Natural killer cell (primary cell): Measurements from ENCODE around the gene MYO1D. TPM values are rescaled to one million over a fixed set of nuclear protein-coding genes. Genes with fewer than 3 reads are reported as not detected.

Experiments
- ATAC-seq, 3 donors: fragments of 150-1000 bp in 2 of 3; fragments of 200-7000 bp in 1 of 3; cut with Tn5 transposase; 1 replicate in 1 of 3; 2 replicates in 2 of 3; pipeline ENCODE4 v1.10.0; 2021; ENCODE audit warnings: mild to moderate bottlenecking in 2 of 3, moderate library complexity in 2 of 3
- DNase-seq, 2 donors: peaks; one replicate each; pipeline versions ENCODE4 v3.0.0 to v3.0.0-alpha.2; 2013 to 2021; ENCODE audit warnings: mixed read lengths in 1 of 2
- H3K27ac ChIP-seq: one replicate; pipeline ENCODE4 v1.5.1; 2013; ENCODE audit warnings: mild to moderate bottlenecking, low read length
- H3K27me3 ChIP-seq: one replicate; pipeline ENCODE4 v1.6.1; 2013; ENCODE audit warnings: low read length; ENCODE audit not compliant: control insufficient read depth, insufficient read depth
- H3K36me3 ChIP-seq: one replicate; pipeline ENCODE4 v1.6.1; 2013; ENCODE audit warnings: low read length; ENCODE audit not compliant: control insufficient read depth, insufficient read depth
- H3K4me1 ChIP-seq: one replicate; pipeline ENCODE4 v1.6.1; 2013; ENCODE audit warnings: low read length; ENCODE audit not compliant: control insufficient read depth, insufficient read depth
- H3K4me3 ChIP-seq: one replicate; pipeline ENCODE4 v1.5.1; 2013; ENCODE audit warnings: low read length
- H3K9me3 ChIP-seq: one replicate; pipeline ENCODE4 v1.6.1; 2013; ENCODE audit warnings: low read length; ENCODE audit not compliant: control insufficient read depth, insufficient read depth
- H3K27ac Mint-ChIP-seq, 2 donors: one replicate each; pipeline ENCODE4 v1.8.0; 2022; ENCODE audit warnings: mild to moderate bottlenecking in 2 of 2, mixed read lengths in 2 of 2, moderate library complexity in 1 of 2
- H3K27me3 Mint-ChIP-seq, 2 donors: one replicate each; pipeline ENCODE4 v1.8.0; 2022; ENCODE audit warnings: low read depth in 2 of 2, mixed read lengths in 2 of 2
- H3K36me3 Mint-ChIP-seq: one replicate; pipeline ENCODE4 v1.8.0; 2022; ENCODE audit warnings: mixed read lengths
- H3K4me1 Mint-ChIP-seq, 2 donors: one replicate each; pipeline ENCODE4 v1.8.0; 2022; ENCODE audit warnings: mixed read lengths in 2 of 2
- H3K4me3 Mint-ChIP-seq: one replicate; pipeline ENCODE4 v1.8.0; 2022; ENCODE audit warnings: mild to moderate bottlenecking, moderate library complexity, mixed read lengths
- H3K9me3 Mint-ChIP-seq, 2 donors: one replicate each; pipeline ENCODE4 v1.8.0; 2022; ENCODE audit warnings: mixed read lengths in 2 of 2
- WGBS: methylation state at CpG from one replicate; pipeline ENCODE4 v1.1.7; 2013; ENCODE audit warnings: missing lambda C conversion rate; ENCODE audit not compliant: insufficient coverage; 5-methylcytosine and 5-hydroxymethylcytosine counted together
- intact Hi-C: fragments of 100-400 bp; cut with micrococcal nuclease; formaldehyde crosslinking; loops from one replicate; pipeline ENCODE4 v1.14.2; 2022
- total RNA-seq, 4 donors: library from RNA; stranded (reverse); fragments of 120-200 nt in 1 of 4; gene quantifications; one replicate each; pipeline versions ENCODE4 v1.2.3 to v1.2.4, GENCODE V29; 2013 to 2022
- TF ChIP-seq, protein P1 (sequence below): fragments of 200-600 bp; IDR thresholded peaks from one replicate; pipeline ENCODE4 v1.8.0; 2022; ENCODE audit warnings: antibody characterized with exemption

Gene MYO1D
- total RNA-seq, 3 donors from 2014 or later (not counting 1 experiment from before 2014, with no cell fraction given): 6.8 to 20.2 (median 10.5) TPM

DNA sequence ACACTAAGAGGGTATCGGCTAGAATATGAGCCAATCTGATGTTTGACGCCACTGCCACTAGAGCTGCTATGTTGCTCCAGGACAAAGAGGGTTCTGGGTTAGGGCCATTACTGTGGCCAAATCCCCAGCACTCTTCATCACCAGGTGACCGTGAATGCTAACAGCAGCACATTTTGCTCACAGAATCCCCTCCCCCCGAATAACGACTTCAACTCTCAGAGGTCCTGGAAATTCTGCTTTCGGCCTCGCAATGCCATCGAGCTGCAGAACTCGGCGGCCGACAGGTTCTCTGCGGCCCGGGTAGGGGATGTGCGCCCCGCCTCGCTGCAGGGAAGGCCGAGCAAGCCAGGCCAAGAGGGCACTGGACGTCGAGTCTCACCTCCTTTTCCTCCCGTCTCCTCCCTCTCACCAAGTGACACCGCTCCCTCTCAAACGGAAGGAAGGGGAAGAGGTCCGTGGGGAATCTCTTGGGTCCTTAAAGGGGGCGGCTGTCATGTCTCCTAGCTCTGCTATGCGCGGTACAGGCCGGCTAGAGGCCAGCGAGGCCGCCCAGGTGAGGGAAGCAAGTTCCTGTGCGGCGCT, 358.2 kb downstream of the MYO1D start:
- H3K27ac Mint-ChIP-seq: peak overlapping the region; percentile 91 to 98
- intact Hi-C loops: loop anchor here (5.0 kb wide), 1 partner anchor 34 kb away; no protein-coding TSS in a partner anchor
- H3K4me3 Mint-ChIP-seq: peak overlapping the region; percentile 90
- WGBS: 39% methylated on average over 27 of the region's 31 CpGs
- H3K9me3 Mint-ChIP-seq: no peaks in the 10 kb centered on the region
- Histone ChIP-seq H3K27ac (peak overlapping the region; percentile 65), H3K9me3 (no peaks in the 10 kb centered on the region), H3K4me1 (peaks cover 81% of the 10 kb centered on the region), H3K27me3 (no peaks in the 10 kb centered on the region), H3K4me3 (peak overlapping the region; percentile 17), H3K36me3 (no peaks in the 10 kb centered on the region)
- no peaks in the 10 kb centered on the region for H3K36me3 Mint-ChIP-seq
- peaks cover 74 to 77% of the 10 kb centered on the region in 2 donors for H3K4me1 Mint-ChIP-seq
- no peaks in the 10 kb centered on the region for H3K27me3 Mint-ChIP-seq
- no peak for ATAC-seq
- TF ChIP-seq, protein P1, sequence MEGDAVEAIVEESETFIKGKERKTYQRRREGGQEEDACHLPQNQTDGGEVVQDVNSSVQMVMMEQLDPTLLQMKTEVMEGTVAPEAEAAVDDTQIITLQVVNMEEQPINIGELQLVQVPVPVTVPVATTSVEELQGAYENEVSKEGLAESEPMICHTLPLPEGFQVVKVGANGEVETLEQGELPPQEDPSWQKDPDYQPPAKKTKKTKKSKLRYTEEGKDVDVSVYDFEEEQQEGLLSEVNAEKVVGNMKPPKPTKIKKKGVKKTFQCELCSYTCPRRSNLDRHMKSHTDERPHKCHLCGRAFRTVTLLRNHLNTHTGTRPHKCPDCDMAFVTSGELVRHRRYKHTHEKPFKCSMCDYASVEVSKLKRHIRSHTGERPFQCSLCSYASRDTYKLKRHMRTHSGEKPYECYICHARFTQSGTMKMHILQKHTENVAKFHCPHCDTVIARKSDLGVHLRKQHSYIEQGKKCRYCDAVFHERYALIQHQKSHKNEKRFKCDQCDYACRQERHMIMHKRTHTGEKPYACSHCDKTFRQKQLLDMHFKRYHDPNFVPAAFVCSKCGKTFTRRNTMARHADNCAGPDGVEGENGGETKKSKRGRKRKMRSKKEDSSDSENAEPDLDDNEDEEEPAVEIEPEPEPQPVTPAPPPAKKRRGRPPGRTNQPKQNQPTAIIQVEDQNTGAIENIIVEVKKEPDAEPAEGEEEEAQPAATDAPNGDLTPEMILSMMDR: no peak
- no peak for DNase-seq

- Histone ChIP-seq H3K27ac (peak overlapping the region; percentile 65), H3K27me3 (no peaks in the 10 kb centered on the region), H3K4me1 (peaks cover 73% of the 10 kb centered on the region), H3K9me3 (no peaks in the 10 kb centered on the region), H3K4me3 (no peak overlapping the region), H3K36me3 (no peaks in the 10 kb centered on the region)
- H3K27me3 Mint-ChIP-seq: no peaks in the 10 kb centered on the region
- intact Hi-C loops: loop anchor here (1.0 to 5.0 kb wide), 2 partner anchors 15 to 34 kb away; no protein-coding TSS in a partner anchor
- H3K27ac Mint-ChIP-seq: peak overlapping the region; percentile 91 to 98
- H3K36me3 Mint-ChIP-seq: no peaks in the 10 kb centered on the region
- H3K4me1 Mint-ChIP-seq: peaks cover 70 to 73% of the 10 kb centered on the region in 2 donors
- no peak for ATAC-seq
- no peak for DNase-seq
- 92% methylated on average over 7 of the region's 7 CpGs for WGBS
- H3K4me3 Mint-ChIP-seq: peak overlapping the region; percentile 90
- TF ChIP-seq, protein P1: no peak
- no peaks in the 10 kb centered on the region for H3K9me3 Mint-ChIP-seq
These were observed 358.9 kb downstream of the MYO1D start for GRCh38 chr17:32517982-32518381.

GRCh38 chr17:32516940-32517701, 359.8 kb downstream of the MYO1D start:
- WGBS: 50% methylated on average over 12 of the region's 12 CpGs
- DNase-seq: peak in 1 of 2 donors; percentile 50
- H3K27ac ChIP-seq: peak overlapping the region; percentile 65

More at GRCh38 chr17:32516940-32517701, 359.8 kb downstream of the MYO1D start:
- H3K9me3 ChIP-seq: no peaks in the 10 kb centered on the region
- no peaks in the 10 kb centered on the region for H3K27me3 ChIP-seq
- H3K4me1 ChIP-seq: peaks cover 70% of the 10 kb centered on the region
- Mint-ChIP-seq H3K4me3 (peak overlapping the region; percentile 74), H3K36me3 (no peaks in the 10 kb centered on the region), H3K4me1 (peaks cover 63 to 68% of the 10 kb centered on the region in 2 donors), H3K9me3 (no peaks in the 10 kb centered on the region), H3K27ac (peak overlapping the region; percentile 91 to 98), H3K27me3 (no peaks in the 10 kb centered on the region)
- TF ChIP-seq, protein P1: no peak
- intact Hi-C loops: loop anchor here (1.0 to 5.0 kb wide), 2 partner anchors 14 to 35 kb away; no protein-coding TSS in a partner anchor
- no peak overlapping the region for H3K4me3 ChIP-seq
- no peaks in the 10 kb centered on the region for H3K36me3 ChIP-seq
- ATAC-seq: peak in 1 of 3 donors; percentile 29
